ENCODE measurements around the gene CELF6.

DNA sequence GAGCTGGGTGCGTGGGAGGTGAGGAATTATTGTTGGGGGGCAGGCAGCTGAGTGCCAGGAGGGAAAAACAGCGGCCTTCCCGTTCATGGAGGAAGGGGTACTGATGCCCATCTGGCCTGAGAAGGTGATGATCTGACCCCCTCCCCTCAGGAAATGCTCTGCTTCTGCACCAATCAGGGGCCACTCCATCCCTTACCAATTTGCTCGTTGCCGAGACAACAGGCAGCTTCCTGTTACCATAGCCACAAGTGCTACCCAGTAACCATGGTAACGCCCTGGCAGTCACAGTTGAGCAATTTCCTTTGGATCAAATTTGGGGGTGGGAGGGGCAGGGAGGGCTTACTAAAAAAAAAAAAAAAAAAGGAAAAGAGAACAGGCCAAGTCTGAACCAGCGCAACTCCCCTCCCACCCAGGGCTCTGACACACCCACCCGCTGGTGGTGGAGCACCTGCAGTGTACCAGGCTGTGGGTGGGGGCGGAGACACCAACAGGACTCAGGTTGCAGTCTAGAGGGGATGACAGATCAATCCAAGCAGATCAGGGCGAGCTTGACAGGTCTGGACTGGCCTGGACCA is 13.7 kb downstream of the CELF6 start:
- no peak for TF ChIP-seq EZH2 (optimal IDR thresholded peaks at IDR 0.05; ENCODE audit: low read depth, low read length)
- TF ChIP-seq, protein P1, sequence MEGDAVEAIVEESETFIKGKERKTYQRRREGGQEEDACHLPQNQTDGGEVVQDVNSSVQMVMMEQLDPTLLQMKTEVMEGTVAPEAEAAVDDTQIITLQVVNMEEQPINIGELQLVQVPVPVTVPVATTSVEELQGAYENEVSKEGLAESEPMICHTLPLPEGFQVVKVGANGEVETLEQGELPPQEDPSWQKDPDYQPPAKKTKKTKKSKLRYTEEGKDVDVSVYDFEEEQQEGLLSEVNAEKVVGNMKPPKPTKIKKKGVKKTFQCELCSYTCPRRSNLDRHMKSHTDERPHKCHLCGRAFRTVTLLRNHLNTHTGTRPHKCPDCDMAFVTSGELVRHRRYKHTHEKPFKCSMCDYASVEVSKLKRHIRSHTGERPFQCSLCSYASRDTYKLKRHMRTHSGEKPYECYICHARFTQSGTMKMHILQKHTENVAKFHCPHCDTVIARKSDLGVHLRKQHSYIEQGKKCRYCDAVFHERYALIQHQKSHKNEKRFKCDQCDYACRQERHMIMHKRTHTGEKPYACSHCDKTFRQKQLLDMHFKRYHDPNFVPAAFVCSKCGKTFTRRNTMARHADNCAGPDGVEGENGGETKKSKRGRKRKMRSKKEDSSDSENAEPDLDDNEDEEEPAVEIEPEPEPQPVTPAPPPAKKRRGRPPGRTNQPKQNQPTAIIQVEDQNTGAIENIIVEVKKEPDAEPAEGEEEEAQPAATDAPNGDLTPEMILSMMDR (IDR thresholded peaks at IDR 0.05; ENCODE audit: low read length) = no peak

Data from MM.1S (cell line).